Mammary epithelial cell (primary cell): ENCODE results near the gene RPP14.

Experiments used
- CTCF ChIP-seq, 2 donors: IDR thresholded peaks in 1 of 2; conservative IDR thresholded peaks in 1 of 2; 2 replicates each; pipeline ENCODE4 v1.5.1; 2011 to 2012; ENCODE audit warnings: inconsistent platforms in 2 of 2, low read length in 2 of 2, mild to moderate bottlenecking in 2 of 2, control low read depth in 1 of 2, low read depth in 1 of 2; ENCODE audit not compliant: insufficient read depth in 1 of 2; ENCODE audit errors: extremely low read depth in 1 of 2
- EZH2 ChIP-seq: IDR thresholded peaks from 2 replicates; pipeline ENCODE4 v1.6.1; 2012; ENCODE audit warnings: low read length, inconsistent platforms, borderline replicate concordance

DNA sequence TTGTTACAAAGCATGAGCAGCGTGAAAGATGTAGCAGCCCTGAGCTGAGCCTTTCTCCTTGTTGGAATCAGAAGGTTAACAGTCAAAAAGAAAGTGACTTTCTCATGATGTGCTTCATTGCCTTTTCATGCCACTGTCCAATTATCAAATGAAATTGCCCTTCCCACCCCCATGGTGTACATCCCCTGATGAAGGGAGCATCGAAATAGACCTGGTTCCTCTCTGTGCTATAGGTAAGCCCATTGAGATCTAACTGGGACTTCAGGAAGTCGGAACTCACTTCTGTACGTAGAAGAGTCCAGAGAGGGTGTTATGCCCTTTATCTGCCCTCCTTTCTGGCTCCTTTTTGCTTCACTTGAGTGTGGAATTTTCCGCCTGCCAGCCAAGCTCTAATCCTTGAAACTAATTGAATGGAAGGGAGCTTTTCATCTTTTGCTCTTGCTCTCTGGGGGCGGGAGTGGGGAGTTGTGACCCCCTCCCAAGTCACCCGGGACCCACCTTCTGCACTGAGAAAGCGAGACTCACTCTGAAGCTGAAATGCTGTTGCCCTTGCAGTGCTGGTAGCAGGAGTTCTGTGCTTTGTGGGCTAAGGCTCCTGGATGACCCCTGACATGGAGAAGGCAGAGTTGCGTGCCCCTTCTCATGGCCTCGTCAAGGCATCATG lies 47.5 kb upstream of the RPP14 start:
- TF ChIP-seq CTCF (conservative IDR thresholded peaks at IDR 0.05 in 1 of 2, IDR thresholded peaks at IDR 0.05 in 1 of 2; ENCODE audit: extremely low read depth in 1 of 2, insufficient read depth in 1 of 2, low read depth in 1 of 2, low read length in 2 of 2) (no peak), EZH2 (no peak)
